Epithelial cell of esophagus (primary cell): ENCODE data around the gene WDR82.

Experiments used
- DNase-seq: peaks from one replicate; pipeline ENCODE4 v3.0.0; 2010; ENCODE audit warnings: low read depth
- H3K4me3 ChIP-seq: 2 replicates; pipeline ENCODE4 v1.5.1; 2011; ENCODE audit warnings: mild to moderate bottlenecking, low read length, control low read depth
- TF ChIP-seq, protein P1 (sequence below): IDR thresholded peaks from 2 replicates; pipeline ENCODE4 v1.5.1; 2011; ENCODE audit warnings: low read depth, mild to moderate bottlenecking, low read length, control low read depth, inconsistent platforms; ENCODE audit not compliant: insufficient read depth; ENCODE audit errors: missing control alignments

WDR82 gene

DNA sequence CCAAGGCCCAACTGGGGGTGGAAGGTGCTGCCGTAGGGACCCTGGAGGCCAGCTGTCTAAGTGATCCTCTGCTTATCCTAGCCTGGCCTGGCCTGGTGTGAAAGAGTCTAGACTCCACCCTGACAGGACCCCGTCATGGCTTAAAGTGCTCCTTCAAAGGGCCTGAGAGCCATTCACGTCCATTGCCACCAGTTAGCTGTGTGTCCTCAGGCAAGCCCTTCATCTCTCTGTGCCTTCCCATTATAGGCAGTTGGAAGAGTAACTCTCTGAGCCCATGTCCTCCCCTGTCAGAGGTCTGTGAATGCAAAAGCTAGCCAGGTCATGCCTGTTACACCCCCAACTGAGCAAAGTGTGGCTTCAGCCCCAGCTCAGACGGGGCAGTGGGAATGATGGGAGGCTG is 28.5 kb upstream of the WDR82 start:
- DNase-seq, result no peak
- H3K4me3 ChIP-seq, result no peak overlapping the region
- TF ChIP-seq, protein P1, sequence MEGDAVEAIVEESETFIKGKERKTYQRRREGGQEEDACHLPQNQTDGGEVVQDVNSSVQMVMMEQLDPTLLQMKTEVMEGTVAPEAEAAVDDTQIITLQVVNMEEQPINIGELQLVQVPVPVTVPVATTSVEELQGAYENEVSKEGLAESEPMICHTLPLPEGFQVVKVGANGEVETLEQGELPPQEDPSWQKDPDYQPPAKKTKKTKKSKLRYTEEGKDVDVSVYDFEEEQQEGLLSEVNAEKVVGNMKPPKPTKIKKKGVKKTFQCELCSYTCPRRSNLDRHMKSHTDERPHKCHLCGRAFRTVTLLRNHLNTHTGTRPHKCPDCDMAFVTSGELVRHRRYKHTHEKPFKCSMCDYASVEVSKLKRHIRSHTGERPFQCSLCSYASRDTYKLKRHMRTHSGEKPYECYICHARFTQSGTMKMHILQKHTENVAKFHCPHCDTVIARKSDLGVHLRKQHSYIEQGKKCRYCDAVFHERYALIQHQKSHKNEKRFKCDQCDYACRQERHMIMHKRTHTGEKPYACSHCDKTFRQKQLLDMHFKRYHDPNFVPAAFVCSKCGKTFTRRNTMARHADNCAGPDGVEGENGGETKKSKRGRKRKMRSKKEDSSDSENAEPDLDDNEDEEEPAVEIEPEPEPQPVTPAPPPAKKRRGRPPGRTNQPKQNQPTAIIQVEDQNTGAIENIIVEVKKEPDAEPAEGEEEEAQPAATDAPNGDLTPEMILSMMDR, result no peak

DNA sequence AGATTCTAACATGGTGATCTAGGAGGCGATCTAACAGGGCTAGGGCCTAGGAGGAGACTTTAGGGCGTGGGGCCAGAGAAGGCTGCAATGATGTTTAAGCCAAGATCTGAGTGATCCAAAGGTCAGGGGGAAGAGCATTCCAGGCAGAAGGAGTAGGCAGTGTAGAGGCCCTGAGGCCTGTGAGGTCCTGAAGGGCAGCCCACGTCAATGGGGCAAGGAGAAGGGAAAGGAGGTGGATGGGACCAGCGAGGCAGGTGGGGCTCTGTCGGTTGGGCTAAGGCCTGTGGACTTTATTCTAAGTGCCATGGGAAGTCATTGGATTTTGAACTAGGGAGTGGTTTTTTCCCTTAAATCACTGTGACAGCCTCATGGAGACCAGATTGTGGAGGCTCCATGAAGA is 27.5 kb upstream of the WDR82 start:
- no peak for DNase-seq
- H3K4me3 ChIP-seq, result no peak overlapping the region
- TF ChIP-seq, protein P1, result no peak

DNA sequence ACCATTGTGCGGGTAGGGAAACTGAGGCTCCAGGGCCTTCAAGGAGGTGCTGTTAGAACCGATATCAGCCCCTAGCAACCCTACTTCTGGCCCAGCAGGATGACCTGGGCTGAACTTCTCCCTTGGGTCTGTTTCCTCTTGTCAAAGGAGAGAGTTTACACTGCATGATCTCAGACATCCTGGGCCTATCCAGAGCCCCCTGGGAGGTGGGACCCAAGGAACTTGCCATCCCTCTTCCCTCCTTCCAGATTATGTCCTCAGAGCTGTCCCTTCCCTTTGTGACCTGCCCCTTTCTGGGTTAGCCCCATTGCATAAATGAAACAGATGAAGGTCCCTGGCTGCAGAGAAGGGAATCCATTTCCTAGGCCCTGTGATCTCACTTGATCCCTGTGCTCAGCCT is 25.4 kb upstream of the WDR82 start:
- DNase-seq, result no peak
- TF ChIP-seq, protein P1, result no peak
- H3K4me3 ChIP-seq, result no peak overlapping the region

DNA sequence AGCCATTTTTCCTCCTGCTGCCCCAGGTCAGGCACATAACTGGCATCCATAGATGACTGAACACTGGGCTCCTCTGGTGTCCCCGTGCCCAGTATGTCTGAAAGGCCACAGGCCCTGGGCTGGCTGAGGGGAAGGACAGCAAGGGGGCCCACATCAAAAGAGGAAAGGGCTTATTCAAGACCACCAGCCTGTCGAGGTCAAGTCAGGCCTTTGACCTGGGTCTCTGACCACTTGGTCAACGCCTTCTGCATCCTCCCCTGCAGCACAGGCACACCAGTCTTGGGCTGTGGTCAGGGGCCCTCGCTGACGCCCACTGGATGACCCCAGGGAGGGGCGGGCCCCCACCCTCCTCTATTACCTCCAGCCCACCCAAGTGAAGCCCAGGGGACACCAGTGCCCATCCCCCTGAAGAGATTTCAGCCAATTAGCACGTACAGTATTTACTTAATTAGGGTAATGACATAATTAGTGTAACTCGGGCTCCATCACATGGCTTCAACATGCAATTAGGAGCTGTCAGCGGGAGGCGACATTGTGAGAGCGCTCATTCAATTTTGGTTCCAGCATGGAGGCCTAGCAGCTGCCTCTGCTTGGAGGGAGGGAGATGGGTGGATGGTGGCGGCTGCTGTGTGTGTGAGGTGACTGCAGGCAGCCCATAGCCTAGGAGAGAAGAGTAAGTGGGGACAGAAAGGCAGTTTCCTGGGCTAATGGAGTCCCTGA is 24.1 kb upstream of the WDR82 start:
- no peak for DNase-seq
- H3K4me3 ChIP-seq, result no peak overlapping the region
- TF ChIP-seq, protein P1, result no peak

DNA sequence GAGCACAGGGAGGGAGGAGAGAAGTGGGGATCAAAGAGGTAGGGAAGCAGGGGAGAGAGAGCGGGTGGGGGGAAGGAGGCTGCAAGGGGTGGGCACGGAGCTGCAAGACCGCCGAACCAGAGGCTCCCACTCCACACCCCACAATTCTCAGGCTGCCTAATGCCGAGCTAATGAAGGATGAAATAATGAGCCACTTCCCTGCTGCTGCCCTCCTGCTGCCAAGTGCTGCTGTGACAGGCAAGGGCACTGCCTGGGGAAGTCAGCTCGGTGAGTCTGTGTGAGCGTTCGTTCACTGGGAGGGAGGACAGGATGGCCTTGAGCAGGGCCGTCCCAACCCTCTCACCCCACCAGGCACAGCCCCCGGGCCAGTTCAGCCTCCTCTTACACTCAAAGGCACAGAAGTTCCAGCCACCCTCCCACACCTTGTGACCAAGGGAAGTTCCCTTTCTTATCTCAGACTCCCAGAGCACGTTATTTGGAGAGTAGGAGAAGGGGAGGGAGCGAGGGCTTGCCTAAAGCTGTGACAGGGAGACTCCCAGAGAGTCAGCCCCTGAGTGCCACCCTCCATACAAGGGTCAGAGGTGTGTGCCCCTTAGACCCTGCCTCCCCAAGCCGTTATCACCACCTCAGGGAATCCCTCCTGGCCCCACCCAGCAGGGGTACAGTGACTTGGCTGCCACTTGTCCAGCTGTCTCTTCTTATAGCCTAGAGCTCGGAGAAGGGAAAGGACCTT is 21.6 kb upstream of the WDR82 start:
- no peak overlapping the region for H3K4me3 ChIP-seq
- TF ChIP-seq, protein P1, result peak; percentile 50
- peak; percentile 39 for DNase-seq

DNA sequence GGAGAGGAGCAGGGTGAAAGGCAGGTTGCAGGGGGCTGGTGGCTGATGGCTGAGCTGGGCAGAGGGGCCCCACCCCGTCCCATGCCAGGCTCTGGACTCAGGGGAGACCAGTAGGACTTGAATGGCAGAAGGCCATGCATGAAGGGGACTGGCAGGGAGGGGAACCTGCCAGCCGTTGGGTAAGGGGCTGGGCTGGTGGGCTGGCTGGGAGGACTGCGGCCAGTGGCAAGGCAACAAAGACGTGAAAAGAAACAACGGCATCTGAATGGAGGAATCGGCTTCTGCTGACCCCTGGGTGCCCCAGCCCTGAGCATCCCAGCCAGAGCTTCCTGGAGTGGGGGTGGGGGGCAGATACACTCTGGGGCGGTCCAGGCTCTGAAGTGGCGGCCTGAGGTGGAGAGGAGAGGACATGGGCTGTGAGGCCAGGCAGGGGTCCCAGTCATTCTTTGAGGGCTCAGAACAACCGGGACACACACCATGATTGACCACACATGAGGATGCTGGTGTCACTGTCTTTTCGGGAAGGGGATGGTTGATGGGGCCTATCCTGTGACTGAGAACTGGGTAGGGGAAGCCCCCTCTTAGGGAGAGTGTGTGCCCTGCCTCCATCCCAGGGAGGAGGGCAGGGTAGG is 20.9 kb upstream of the WDR82 start:
- H3K4me3 ChIP-seq, result no peak overlapping the region
- no peak for DNase-seq
- TF ChIP-seq, protein P1, result no peak
